Retinal pigment epithelial cell (primary cell): ENCODE measurements around the gene LIN7A.
A peak's percentile ranks its signal among the peaks of the same experiment; 100 is the strongest.

ENCODE experiments used
- DNase-seq: peaks from one replicate; pipeline ENCODE4 v3.0.0-alpha.2; 2010; ENCODE audit warnings: low read depth
- H3K4me3 ChIP-seq: 2 replicates; pipeline ENCODE4 v1.5.1; 2011; ENCODE audit warnings: mild to moderate bottlenecking, low read length, control low read depth, moderate library complexity
- TF ChIP-seq, protein P1 (sequence below): conservative IDR thresholded peaks from 2 replicates; pipeline ENCODE4 v1.5.1; 2011; ENCODE audit warnings: low read depth, low read length, control low read depth, inconsistent platforms

The LIN7A gene

GRCh38 chr12:80815351-80815750, 122.4 kb downstream of the LIN7A start:
- DNase-seq: no peak
- TF ChIP-seq, protein P1, sequence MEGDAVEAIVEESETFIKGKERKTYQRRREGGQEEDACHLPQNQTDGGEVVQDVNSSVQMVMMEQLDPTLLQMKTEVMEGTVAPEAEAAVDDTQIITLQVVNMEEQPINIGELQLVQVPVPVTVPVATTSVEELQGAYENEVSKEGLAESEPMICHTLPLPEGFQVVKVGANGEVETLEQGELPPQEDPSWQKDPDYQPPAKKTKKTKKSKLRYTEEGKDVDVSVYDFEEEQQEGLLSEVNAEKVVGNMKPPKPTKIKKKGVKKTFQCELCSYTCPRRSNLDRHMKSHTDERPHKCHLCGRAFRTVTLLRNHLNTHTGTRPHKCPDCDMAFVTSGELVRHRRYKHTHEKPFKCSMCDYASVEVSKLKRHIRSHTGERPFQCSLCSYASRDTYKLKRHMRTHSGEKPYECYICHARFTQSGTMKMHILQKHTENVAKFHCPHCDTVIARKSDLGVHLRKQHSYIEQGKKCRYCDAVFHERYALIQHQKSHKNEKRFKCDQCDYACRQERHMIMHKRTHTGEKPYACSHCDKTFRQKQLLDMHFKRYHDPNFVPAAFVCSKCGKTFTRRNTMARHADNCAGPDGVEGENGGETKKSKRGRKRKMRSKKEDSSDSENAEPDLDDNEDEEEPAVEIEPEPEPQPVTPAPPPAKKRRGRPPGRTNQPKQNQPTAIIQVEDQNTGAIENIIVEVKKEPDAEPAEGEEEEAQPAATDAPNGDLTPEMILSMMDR: no peak
- H3K4me3 ChIP-seq: no peak overlapping the region

DNA sequence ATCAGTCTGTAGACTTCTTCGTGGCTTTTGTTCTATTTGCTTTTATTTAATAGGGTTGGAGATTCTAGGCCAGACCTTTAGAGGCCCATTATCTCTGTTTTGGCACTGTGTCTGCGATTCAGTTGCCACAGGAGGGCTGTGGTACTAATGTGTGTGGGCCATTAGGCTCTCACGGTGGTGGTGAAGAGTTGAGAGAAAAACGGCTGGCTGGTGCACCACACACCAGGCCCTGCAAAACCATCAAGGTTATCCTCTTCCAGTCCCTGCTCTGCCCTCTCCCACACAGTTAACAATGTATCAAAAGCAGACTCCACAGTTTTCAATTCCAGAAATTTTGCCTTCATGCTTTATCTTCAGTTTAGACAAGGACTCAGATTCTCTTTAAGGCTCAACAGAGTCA, 123.3 kb downstream of the LIN7A start:
- no peak for DNase-seq
- TF ChIP-seq, protein P1: no peak
- no peak overlapping the region for H3K4me3 ChIP-seq

DNA sequence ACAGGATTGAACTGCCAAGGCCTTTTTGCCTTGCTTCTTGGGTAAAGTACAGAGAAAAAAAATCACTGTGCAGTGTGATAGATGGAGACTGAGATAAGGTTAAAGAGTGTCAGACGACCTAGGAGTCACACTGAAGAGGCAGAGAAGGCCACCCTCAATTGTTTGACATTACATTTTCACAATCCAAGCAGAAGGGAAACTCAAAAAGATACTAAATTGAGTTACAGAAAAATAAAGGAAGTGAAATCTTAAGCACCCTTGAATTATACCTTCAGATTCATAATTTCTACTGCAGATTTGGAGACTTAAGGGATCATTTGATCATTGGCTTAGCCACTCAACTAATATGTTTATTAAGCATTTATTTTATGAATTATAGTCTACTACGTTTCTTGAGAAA, 123.9 kb downstream of the LIN7A start:
- no peak overlapping the region for H3K4me3 ChIP-seq
- no peak for DNase-seq
- TF ChIP-seq, protein P1: no peak

DNA sequence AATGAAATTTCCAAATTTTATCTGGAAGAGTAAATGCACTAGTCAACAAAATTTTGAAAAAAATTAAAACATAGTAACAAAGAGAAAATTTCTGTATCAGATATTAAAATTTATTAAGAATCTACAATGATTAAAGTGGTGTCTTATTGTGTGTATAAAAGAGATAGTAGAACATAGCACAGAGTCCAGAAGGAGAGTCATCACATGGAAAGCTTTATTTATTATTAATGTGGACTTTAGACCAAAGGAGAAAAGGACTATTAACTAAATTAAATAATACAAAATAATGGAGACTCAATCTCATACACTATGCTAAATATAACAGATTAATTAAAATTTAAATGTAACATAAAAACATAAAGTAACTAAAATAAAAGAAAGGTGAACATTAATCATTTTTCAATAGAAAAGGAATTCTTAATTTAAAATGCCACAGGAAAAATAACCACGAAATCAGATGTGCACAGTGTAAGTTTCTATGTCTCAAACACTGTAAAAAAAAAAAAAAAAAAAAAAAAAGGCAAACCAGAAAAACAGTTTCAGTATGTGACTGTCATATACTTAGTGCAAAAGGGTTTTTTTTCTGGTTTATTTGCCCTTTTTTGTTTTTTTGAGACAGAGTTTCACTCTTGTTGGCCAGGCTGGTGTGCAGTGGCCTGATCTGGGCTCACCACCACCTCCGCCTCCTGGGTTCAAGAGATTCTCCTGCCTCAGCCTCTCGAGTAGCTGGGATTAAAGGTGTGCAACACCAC, 125.6 kb downstream of the LIN7A start:
- no peak for DNase-seq
- no peak overlapping the region for H3K4me3 ChIP-seq
- TF ChIP-seq, protein P1: no peak

DNA sequence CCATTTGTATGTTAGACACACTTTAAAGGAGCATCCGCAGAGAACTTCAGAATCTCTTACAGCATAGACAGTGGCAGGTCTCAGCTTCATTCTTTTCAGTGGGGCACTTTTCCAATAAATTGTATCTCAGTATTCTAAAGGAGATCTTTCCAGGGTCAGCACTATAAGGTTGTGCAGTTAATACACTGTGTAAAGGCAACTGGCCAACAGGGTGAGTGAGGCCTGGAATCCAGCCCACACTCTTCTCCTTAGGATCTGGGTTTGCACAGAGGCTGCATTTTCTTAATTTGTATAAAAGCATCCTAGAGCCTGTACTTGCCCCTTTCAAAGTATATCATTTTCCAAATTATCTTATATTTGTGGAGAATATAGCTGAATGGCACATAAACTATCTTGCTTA, 126.9 kb downstream of the LIN7A start:
- peak; percentile 10 for DNase-seq
- TF ChIP-seq, protein P1: no peak
- no peak overlapping the region for H3K4me3 ChIP-seq

- DNase-seq: no peak
- TF ChIP-seq, protein P1: no peak
- H3K4me3 ChIP-seq: no peak overlapping the region
Observed at GRCh38 chr12:80807640-80808288, 130.0 kb downstream of the LIN7A start.

GRCh38 chr12:80805106-80805505, 132.6 kb downstream of the LIN7A start:
- DNase-seq: no peak
- H3K4me3 ChIP-seq: no peak overlapping the region
- TF ChIP-seq, protein P1: no peak
